ENCODE measurements around the gene TGOLN2.

GRCh38 chr2:85286918-85287317 lies 40.9 kb downstream of the TGOLN2 start:
- no peak for TF ChIP-seq POLR2AphosphoS5 (IDR thresholded peaks at IDR 0.05)
- TF ChIP-seq CTCF (IDR thresholded peaks at IDR 0.05): no peak
- no peak for TF ChIP-seq POLR2A (IDR thresholded peaks at IDR 0.05; ENCODE audit: low read depth)
